Cardiac septum (tissue), 1 donor: ENCODE data around the gene AGMAT. TPM values are rescaled to one million over a fixed set of nuclear protein-coding genes. Genes with fewer than 3 reads are reported as not detected.
A peak's percentile ranks its signal among the peaks of the same experiment; 100 is the strongest.

ENCODE experiments used
- DNase-seq: peaks from one replicate; pipeline ENCODE4 v3.0.0-alpha.2; 2020; ENCODE audit warnings: low spot score
- intact Hi-C: fragments of 100-400 bp; cut with DNase I; formaldehyde crosslinking; loops from one replicate; pipeline ENCODE4 v1.14.0; 2022
- total RNA-seq: library from RNA; stranded (reverse); fragmentation: NEBNext Ultra II Directional; extraction: Animal tissue kit (Norgen Biotek cat#: 25700); gene quantifications from one replicate; pipeline ENCODE4 v1.2.1, GENCODE V29; 2021
- donor health status: DM: no; HTN: no; CAD: no.

Gene AGMAT
- total RNA-seq, 1 donor from 2014 or later = 0.11 TPM

DNA sequence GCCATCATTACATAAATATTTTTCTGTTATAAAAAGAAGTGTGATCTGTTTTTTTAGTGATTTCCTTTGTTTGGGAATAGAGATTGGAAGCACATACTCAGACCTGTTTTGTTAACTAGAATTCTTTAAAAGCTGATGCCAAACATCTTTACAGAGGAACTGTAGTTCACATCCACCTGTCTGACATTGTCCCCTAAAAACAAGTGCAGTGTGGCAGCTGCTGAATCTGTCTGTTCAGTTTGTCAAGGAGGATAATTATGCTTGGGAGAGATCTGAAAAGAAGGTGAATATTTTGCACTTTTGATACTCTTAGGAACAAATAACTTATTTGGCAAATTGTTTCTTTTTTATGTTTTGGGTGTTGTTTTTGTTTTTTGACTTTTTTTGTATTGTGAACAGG lies 13.6 kb downstream of the AGMAT start:
- intact Hi-C loops = no loop called here
- DNase-seq = no peak

GRCh38 chr1:15570861-15571260 lies 14.0 kb downstream of the AGMAT start:
- intact Hi-C loops = no loop called here
- DNase-seq = no peak

DNA sequence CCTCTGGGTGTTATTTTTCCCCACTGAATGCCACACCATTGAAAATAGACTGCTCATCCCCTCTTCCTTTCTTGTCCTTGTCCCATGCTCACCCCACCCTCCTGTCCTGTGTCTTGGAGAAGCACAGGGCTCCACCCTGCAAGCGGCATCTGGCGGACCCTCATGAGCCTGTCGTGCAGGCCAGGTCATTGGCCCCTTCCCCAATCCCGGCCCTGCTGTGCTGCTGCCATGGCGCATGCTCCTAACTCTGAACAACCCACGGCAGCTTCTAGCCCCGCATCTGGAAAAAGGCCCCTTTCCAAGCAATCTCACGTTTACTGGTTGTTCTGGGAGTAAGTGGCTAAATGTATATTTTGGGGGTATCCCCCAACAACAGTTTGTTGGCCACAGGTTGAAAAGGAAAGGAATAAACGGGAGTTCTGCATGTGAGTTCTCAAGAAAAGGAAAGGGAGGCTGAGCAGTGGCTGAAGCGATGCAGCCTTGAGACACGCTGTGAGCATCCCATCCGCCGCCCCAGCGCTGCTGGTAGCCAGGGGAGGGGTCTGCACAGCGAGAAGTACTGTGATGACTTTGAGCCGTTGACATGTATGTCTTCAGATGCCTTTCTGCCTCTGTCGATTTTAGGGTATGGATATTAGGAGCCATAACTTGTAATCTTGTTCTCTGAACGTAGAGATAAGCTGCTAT lies 16.3 kb downstream of the AGMAT start:
- intact Hi-C loops = no loop called here

GRCh38 chr1:15559189-15559810 lies 25.6 kb downstream of the AGMAT start:
- intact Hi-C loops = no loop called here
- no peak for DNase-seq

More for the DNA sequence above, 16.3 kb downstream of the AGMAT start:
- DNase-seq = no peak

- intact Hi-C loops = no loop called here
- no peak for DNase-seq
These were observed 26.3 kb downstream of the AGMAT start for GRCh38 chr1:15558516-15558915.

GRCh38 chr1:15557594-15557993 lies 27.3 kb downstream of the AGMAT start:
- DNase-seq = no peak
- intact Hi-C loops = no loop called here

GRCh38 chr1:15557008-15557407 lies 27.8 kb downstream of the AGMAT start:
- intact Hi-C loops = no loop called here
- DNase-seq = no peak

GRCh38 chr1:15550573-15550972 lies 34.3 kb downstream of the AGMAT start:
- intact Hi-C loops = no loop called here
- DNase-seq = no peak

GRCh38 chr1:15546641-15547040 lies 38.2 kb downstream of the AGMAT start:
- no peak for DNase-seq
- intact Hi-C loops = no loop called here

GRCh38 chr1:15543589-15544568 lies 41.0 kb downstream of the AGMAT start:
- intact Hi-C loops = no loop called here
- DNase-seq = no peak

- no peak for DNase-seq
- intact Hi-C loops = no loop called here
These were observed 41.6 kb downstream of the AGMAT start for GRCh38 chr1:15543251-15543588.

GRCh38 chr1:15542388-15543250 lies 42.2 kb downstream of the AGMAT start:
- no peak for DNase-seq
- intact Hi-C loops = no loop called here

GRCh38 chr1:15541231-15541792 lies 43.5 kb downstream of the AGMAT start:
- intact Hi-C loops = no loop called here
- no peak for DNase-seq

GRCh38 chr1:15540186-15540585 lies 44.7 kb downstream of the AGMAT start:
- intact Hi-C loops = no loop called here
- DNase-seq = no peak

GRCh38 chr1:15538771-15539170 lies 46.1 kb downstream of the AGMAT start:
- intact Hi-C loops = no loop called here

GRCh38 chr1:15531682-15532081 lies 53.2 kb downstream of the AGMAT start:
- intact Hi-C loops = no loop called here

More at GRCh38 chr1:15538771-15539170, 46.1 kb downstream of the AGMAT start:
- DNase-seq = no peak

DNA sequence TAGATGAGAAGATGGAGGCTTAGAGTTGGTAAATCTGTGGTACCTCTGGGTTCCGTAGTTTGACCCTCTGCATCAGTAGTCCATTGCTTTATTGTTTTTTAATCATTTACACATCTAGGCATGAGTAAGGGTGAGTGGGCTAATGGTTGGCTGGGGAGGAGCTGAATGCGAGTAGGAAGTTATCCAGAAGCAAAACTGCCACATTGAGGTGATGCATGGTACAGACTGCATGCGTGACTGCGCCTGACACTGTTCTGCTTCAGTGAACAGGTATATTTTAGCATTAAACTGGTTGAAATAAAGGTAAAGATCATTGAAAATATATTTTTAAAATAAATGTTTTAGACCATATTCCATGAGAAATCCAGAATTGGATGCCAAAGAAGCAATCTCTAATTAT lies 53.8 kb downstream of the AGMAT start:
- no peak for DNase-seq
- intact Hi-C loops = no loop called here

More at GRCh38 chr1:15531682-15532081, 53.2 kb downstream of the AGMAT start:
- no peak for DNase-seq

GRCh38 chr1:15526490-15527339 lies 58.1 kb downstream of the AGMAT start, which contains the start of gene DNAJC16:
TSS of gene DNAJC16 (plus strand) at chr1:15526848. CDS start at chr1:15529106, 2,258 bp downstream.
- DNase-seq = peak; percentile 99
- intact Hi-C loops = loop anchor here (1.0 to 5.0 kb wide), 3 partner anchors 91 to 308 kb away; partner anchors contain the start of genes DDI2 and EFHD2
